ENCODE results near the gene SAA2.

GRCh38 chr11:18265949-18266348 is 17.5 kb upstream of the SAA2 start, which contains the start of gene SAA1:
- TF ChIP-seq ATF2 (tag by site-specific recombination; IDR thresholded peaks at IDR 0.05; ENCODE audit: low read depth) (no peak), ZNF114 (tag by site-specific recombination; IDR thresholded peaks at IDR 0.05) (no peak), ZNF449 (tag by site-specific recombination; IDR thresholded peaks at IDR 0.05) (no peak), ZNF223 (tag by site-specific recombination; IDR thresholded peaks at IDR 0.05) (no peak), MEIS1 (CRISPR knock-in tag; IDR thresholded peaks at IDR 0.05; ENCODE audit: borderline replicate concordance) (no peak), CTCF (tag by site-specific recombination; IDR thresholded peaks at IDR 0.05) (no peak), ZNF138 (tag by site-specific recombination; IDR thresholded peaks at IDR 0.05; ENCODE audit: borderline replicate concordance) (no peak), ZNF558 (tag by site-specific recombination; IDR thresholded peaks at IDR 0.05) (no peak), ZEB2 (tag by site-specific recombination; IDR thresholded peaks at IDR 0.05) (no peak), ZNF274 (IDR thresholded peaks at IDR 0.05; ENCODE audit: low read length) (no peak), ZNF274 (tag by site-specific recombination; IDR thresholded peaks at IDR 0.05; ENCODE audit: borderline replicate concordance) (no peak)
